ENCODE results near the gene SLC22A6. TPM values are rescaled to one million over a fixed set of nuclear protein-coding genes. Genes with fewer than 3 reads are reported as not detected.

Gene SLC22A6
- total and polyA plus RNA-seq, 8 donors, result 0.08 to 0.34 (median 0.14) TPM; not detected in 3

GRCh38 chr11:62959422-62959980, 25.3 kb downstream of the SLC22A6 start:
- ATAC-seq (no peak), DNase-seq (no peak)
- peaks cover 5 to 12% of the 10 kb centered on the region in 2 donors for H3K4me1 ChIP-seq
- no peaks in the 10 kb centered on the region for H3K36me3 ChIP-seq
- TF ChIP-seq, protein P1, sequence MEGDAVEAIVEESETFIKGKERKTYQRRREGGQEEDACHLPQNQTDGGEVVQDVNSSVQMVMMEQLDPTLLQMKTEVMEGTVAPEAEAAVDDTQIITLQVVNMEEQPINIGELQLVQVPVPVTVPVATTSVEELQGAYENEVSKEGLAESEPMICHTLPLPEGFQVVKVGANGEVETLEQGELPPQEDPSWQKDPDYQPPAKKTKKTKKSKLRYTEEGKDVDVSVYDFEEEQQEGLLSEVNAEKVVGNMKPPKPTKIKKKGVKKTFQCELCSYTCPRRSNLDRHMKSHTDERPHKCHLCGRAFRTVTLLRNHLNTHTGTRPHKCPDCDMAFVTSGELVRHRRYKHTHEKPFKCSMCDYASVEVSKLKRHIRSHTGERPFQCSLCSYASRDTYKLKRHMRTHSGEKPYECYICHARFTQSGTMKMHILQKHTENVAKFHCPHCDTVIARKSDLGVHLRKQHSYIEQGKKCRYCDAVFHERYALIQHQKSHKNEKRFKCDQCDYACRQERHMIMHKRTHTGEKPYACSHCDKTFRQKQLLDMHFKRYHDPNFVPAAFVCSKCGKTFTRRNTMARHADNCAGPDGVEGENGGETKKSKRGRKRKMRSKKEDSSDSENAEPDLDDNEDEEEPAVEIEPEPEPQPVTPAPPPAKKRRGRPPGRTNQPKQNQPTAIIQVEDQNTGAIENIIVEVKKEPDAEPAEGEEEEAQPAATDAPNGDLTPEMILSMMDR (IDR thresholded peaks at IDR 0.05), result no peak
- H3K27me3 ChIP-seq, result no peaks in the 10 kb centered on the region
- H3K27ac ChIP-seq, result no peak overlapping the region
- H3K4me3 ChIP-seq, result no peak overlapping the region
- intact Hi-C loops (cut with DNase I), result no loop called here
- H3K9me3 ChIP-seq, result no peaks in the 10 kb centered on the region

GRCh38 chr11:62958547-62959421, 26.0 kb downstream of the SLC22A6 start:
- peak in 2 of 4 donors; percentile 42 to 65 for DNase-seq
- Histone ChIP-seq H3K36me3 (no peaks in the 10 kb centered on the region), H3K4me1 (peaks cover 5 to 12% of the 10 kb centered on the region in 2 donors), H3K27me3 (no peaks in the 10 kb centered on the region), H3K4me3 (no peak overlapping the region), H3K27ac (peak overlapping the region in 1 of 2 donors; percentile 21), H3K9me3 (no peaks in the 10 kb centered on the region)
- intact Hi-C loops (cut with DNase I), result no loop called here
- TF ChIP-seq, protein P1 (IDR thresholded peaks at IDR 0.05), result no peak
- peak; percentile 23 for ATAC-seq

- ATAC-seq (no peak), DNase-seq (no peak)
- no peaks in the 10 kb centered on the region for H3K9me3 ChIP-seq
- intact Hi-C loops (cut with DNase I), result no loop called here
- no peak overlapping the region for H3K27ac ChIP-seq
- TF ChIP-seq, protein P1 (IDR thresholded peaks at IDR 0.05), result no peak
- peaks cover 5 to 12% of the 10 kb centered on the region in 2 donors for H3K4me1 ChIP-seq
- no peaks in the 10 kb centered on the region for H3K36me3 ChIP-seq
- no peak overlapping the region for H3K4me3 ChIP-seq
- H3K27me3 ChIP-seq, result no peaks in the 10 kb centered on the region
Observed at GRCh38 chr11:62957147-62957546, 27.6 kb downstream of the SLC22A6 start.

DNA sequence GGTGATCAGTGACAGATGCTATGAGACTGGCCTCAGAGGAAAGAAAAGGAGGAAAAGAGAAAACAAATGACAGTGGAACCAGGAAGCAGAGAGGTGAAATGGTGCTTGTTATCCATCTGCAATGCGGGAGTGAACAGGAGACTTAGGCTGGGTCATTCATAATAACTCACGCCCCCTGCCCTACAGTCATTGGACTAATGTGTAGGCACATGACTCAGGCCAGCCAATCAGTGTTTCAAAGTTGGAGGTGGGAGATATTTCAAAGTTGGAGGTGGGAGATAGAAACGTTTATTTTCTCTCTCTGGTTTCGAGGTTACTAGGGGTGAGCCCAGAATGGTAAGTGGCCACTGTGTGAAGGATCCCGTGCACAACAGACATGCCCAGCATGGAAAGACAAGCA, 30.3 kb downstream of the SLC22A6 start:
- Histone ChIP-seq H3K9me3 (no peaks in the 10 kb centered on the region), H3K4me1 (peaks cover 5 to 9% of the 10 kb centered on the region in 2 donors), H3K36me3 (no peaks in the 10 kb centered on the region), H3K4me3 (no peak overlapping the region), H3K27ac (no peak overlapping the region), H3K27me3 (no peaks in the 10 kb centered on the region)
- TF ChIP-seq, protein P1 (IDR thresholded peaks at IDR 0.05), result no peak
- no peak for ATAC-seq
- DNase-seq, result no peak
- intact Hi-C loops (cut with DNase I), result no loop called here

DNA sequence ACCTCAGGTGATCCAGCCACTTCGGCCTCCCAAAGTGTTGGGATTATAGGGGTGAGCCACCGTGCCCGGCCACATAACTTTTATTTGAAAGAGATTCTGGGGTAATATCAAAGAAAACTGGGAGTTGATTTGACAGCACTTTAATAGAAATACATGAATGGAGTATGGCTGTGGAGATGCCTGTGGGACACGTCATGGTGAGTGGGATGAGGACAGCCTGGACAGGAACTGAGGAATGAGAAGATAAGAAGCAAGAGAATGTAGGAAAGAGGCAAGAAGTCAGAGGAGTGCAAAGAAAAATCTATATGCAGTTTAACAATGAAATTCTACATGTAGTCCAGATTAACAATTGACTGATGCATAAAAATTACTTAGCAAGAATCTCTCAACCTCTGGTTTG, 31.0 kb downstream of the SLC22A6 start:
- no peak overlapping the region for H3K4me3 ChIP-seq
- no peaks in the 10 kb centered on the region for H3K9me3 ChIP-seq
- DNase-seq (no peak), ATAC-seq (no peak)
- intact Hi-C loops (cut with DNase I), result no loop called here
- H3K4me1 ChIP-seq, result peaks cover 0 to 2% of the 10 kb centered on the region in 2 donors
- H3K27ac ChIP-seq, result no peak overlapping the region
- TF ChIP-seq, protein P1 (IDR thresholded peaks at IDR 0.05), result no peak
- H3K27me3 ChIP-seq, result no peaks in the 10 kb centered on the region
- H3K36me3 ChIP-seq, result no peaks in the 10 kb centered on the region
